HEK293T (cell line): ENCODE results near the gene DOK6.

Experiments
- FOXM1 ChIP-seq: fragments of 450-650 bp; IDR thresholded peaks from 2 replicates; pipeline ENCODE4 v1.6.1; 2017; ENCODE audit warnings: mild to moderate bottlenecking, borderline replicate concordance
- LEF1 ChIP-seq: fragments of 450-650 bp; IDR thresholded peaks from 2 replicates; pipeline ENCODE4 v1.6.1; 2017; ENCODE audit warnings: mild to moderate bottlenecking, borderline replicate concordance
- TARDBP ChIP-seq: fragments of 450-650 bp; IDR thresholded peaks from 2 replicates; pipeline ENCODE4 v1.6.1; 2016

DNA sequence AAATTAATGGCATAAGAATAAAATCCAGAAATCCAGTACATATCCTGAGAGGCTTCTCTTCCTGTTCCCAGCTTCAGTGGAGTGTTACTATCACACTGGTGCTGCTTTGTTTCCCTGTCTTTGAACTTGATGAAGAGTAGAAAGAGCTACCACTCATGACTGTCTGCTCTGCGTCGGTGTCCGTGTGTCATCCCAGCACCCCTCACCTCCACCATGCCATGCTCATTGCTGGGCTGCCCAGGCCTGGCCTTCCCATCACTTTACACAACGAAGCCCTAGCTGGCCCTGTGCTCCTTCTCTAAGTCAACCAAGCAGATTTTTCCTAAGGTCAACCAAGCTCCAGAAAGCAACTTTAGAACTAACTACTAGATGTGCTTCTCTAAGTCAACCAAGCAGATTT is 215.4 kb downstream of the DOK6 start:
- TF ChIP-seq LEF1 (no peak), FOXM1 (no peak), TARDBP (no peak)
